ENCODE results near the gene PARD3. TPM values are rescaled to one million over a fixed set of nuclear protein-coding genes. Genes with fewer than 3 reads are reported as not detected.
A peak's percentile ranks its signal among the peaks of the same experiment; 100 is the strongest.

PARD3 gene
- total and polyA plus RNA-seq, 2 experiments from 2014 or later = 47.2 to 59.7 TPM

DNA sequence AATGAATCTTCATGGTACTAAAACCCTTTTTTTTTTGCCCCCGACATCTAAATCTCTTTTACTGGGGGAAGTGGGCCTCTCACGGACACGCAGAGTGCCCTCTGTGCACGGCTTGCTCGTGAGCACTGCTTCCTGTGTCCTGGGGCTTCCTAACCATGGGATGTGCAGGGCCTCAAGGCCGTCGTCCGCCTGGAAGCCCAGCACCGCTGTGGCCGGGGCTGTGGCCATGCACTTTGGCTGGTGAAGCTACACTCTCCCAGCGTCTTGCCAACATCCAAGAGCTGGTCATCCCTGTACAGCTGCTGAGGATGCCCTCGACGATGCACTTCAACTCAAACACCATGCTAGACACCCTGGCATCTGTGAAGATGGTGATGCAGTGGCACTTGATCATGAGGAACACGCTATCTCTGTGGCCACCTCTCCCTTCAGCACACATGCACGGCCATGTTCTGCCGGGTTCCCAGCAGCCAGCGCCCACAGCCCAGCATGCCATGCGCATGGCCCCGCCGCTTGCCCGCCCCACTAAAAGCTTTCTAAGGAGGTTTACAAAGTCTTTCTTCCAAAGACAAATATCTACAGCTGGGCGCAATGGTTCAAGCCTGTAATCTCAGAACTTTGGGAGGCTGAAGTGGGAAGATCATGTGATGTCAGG is 326.5 kb downstream of the PARD3 start:
- Histone ChIP-seq H3K79me2 (peaks cover 8% of the 10 kb centered on the region), H3K36me3 (replicated peaks; ENCODE audit: insufficient read depth, low read depth) (no peaks in the 10 kb centered on the region), H3K4me2 (no peak overlapping the region), H4K20me1 (ENCODE audit: insufficient read depth, poor library complexity, severe bottlenecking) (no peaks in the 10 kb centered on the region), H3K4me1 (ENCODE audit: insufficient read depth) (peaks cover 10% of the 10 kb centered on the region), H2AFZ (no peak overlapping the region), H3K4me3 (no peak overlapping the region), H3K9me3 (ENCODE audit: low read depth) (no peaks in the 10 kb centered on the region), H3K27me3 (no peaks in the 10 kb centered on the region), H3K9me2 (replicated peaks; ENCODE audit: insufficient read depth) (no peaks in the 10 kb centered on the region), H3K27ac (no peak overlapping the region)
- TF ChIP-seq, protein P1, sequence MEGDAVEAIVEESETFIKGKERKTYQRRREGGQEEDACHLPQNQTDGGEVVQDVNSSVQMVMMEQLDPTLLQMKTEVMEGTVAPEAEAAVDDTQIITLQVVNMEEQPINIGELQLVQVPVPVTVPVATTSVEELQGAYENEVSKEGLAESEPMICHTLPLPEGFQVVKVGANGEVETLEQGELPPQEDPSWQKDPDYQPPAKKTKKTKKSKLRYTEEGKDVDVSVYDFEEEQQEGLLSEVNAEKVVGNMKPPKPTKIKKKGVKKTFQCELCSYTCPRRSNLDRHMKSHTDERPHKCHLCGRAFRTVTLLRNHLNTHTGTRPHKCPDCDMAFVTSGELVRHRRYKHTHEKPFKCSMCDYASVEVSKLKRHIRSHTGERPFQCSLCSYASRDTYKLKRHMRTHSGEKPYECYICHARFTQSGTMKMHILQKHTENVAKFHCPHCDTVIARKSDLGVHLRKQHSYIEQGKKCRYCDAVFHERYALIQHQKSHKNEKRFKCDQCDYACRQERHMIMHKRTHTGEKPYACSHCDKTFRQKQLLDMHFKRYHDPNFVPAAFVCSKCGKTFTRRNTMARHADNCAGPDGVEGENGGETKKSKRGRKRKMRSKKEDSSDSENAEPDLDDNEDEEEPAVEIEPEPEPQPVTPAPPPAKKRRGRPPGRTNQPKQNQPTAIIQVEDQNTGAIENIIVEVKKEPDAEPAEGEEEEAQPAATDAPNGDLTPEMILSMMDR (IDR thresholded peaks at IDR 0.05; ENCODE audit: poor library complexity) = no peak
- TF ChIP-seq EZH2 (IDR thresholded peaks at IDR 0.05; ENCODE audit: borderline replicate concordance) = no peak
- TF ChIP-seq EZH2phosphoT487 (IDR thresholded peaks at IDR 0.05; ENCODE audit: low read depth, severe bottlenecking, unreplicated experiment) = no peak
- WGBS (ENCODE audit: low lambda C conversion rate, missing lambda C conversion rate) = 98% methylated on average over 22 of the region's 22 CpGs
- DNase-seq (ENCODE audit: low spot score) = no peak

DNA sequence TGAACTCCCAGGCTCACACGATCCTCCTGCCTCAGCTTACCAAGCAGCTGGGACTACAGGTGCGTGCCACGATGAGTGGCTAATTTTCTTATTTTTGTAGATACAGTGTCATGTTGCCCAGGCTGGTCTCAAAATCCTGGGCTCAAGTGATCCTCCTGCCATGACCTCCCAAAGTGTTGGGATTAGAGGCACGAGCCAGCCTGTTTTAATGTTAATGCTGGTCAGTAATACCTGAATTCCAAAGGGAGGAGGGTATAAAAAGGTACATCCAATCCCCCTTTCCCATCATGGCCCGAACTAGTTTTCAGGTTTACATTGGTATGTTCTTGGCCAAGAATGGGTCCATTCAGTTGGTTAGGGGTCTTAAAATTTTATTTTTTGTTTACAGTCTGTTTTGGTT is 329.1 kb downstream of the PARD3 start:
- Histone ChIP-seq H4K20me1 (ENCODE audit: insufficient read depth, poor library complexity, severe bottlenecking) (no peaks in the 10 kb centered on the region), H3K79me2 (peaks cover 21% of the 10 kb centered on the region), H3K4me3 (no peak overlapping the region), H3K27me3 (no peaks in the 10 kb centered on the region), H3K9me2 (replicated peaks; ENCODE audit: insufficient read depth) (no peaks in the 10 kb centered on the region), H2AFZ (no peak overlapping the region), H3K27ac (no peak overlapping the region), H3K4me1 (ENCODE audit: insufficient read depth) (peaks cover 10% of the 10 kb centered on the region), H3K4me2 (no peak overlapping the region), H3K36me3 (replicated peaks; ENCODE audit: insufficient read depth, low read depth) (no peaks in the 10 kb centered on the region), H3K9me3 (ENCODE audit: low read depth) (no peaks in the 10 kb centered on the region)
- no peak for TF ChIP-seq EZH2phosphoT487 (IDR thresholded peaks at IDR 0.05; ENCODE audit: low read depth, severe bottlenecking, unreplicated experiment)
- TF ChIP-seq, protein P1 (IDR thresholded peaks at IDR 0.05; ENCODE audit: poor library complexity) = no peak
- no peak for TF ChIP-seq EZH2 (IDR thresholded peaks at IDR 0.05; ENCODE audit: borderline replicate concordance)
- 96% methylated on average over 5 of the region's 5 CpGs for WGBS (ENCODE audit: low lambda C conversion rate, missing lambda C conversion rate)
- no peak for DNase-seq (ENCODE audit: low spot score)

DNA sequence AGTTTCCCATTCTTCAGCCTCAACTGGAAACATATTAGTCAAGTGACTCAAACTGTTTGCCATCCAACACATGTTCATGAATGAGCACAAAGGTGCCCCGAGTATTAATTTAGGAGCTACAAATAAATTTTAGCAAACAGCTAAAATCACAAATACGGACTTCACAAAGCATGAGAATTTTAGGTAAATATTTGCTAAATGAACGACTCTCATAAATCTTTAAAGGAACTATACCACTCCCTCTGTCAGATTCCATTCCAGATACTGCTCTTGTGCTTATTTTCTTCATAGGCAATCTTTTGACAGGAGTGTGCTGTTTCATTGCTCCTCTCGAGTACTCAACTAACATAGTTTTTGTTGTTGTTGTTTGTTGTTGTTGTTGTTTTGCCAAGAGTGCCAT is 330.9 kb downstream of the PARD3 start:
- Histone ChIP-seq H3K79me2 (peaks cover 18% of the 10 kb centered on the region), H3K9me2 (replicated peaks; ENCODE audit: insufficient read depth) (no peaks in the 10 kb centered on the region), H3K4me1 (ENCODE audit: insufficient read depth) (peaks cover 8% of the 10 kb centered on the region), H4K20me1 (ENCODE audit: insufficient read depth, poor library complexity, severe bottlenecking) (no peaks in the 10 kb centered on the region), H3K36me3 (replicated peaks; ENCODE audit: insufficient read depth, low read depth) (no peaks in the 10 kb centered on the region), H2AFZ (no peak overlapping the region), H3K27ac (peak overlapping the region; percentile 35), H3K4me2 (no peak overlapping the region), H3K27me3 (no peaks in the 10 kb centered on the region), H3K4me3 (no peak overlapping the region), H3K9me3 (ENCODE audit: low read depth) (no peaks in the 10 kb centered on the region)
- TF ChIP-seq, protein P1 (IDR thresholded peaks at IDR 0.05; ENCODE audit: poor library complexity) = no peak
- TF ChIP-seq EZH2 (IDR thresholded peaks at IDR 0.05; ENCODE audit: borderline replicate concordance) = no peak
- TF ChIP-seq EZH2phosphoT487 (IDR thresholded peaks at IDR 0.05; ENCODE audit: low read depth, severe bottlenecking, unreplicated experiment) = no peak
- DNase-seq (ENCODE audit: low spot score) = no peak
- 57% methylated on average over 4 of the region's 4 CpGs for WGBS (ENCODE audit: low lambda C conversion rate, missing lambda C conversion rate)
